Inflammatory macrophage treated with lipopolysaccharide for 4 hours (primary cell): ENCODE results near the gene C11orf71.

ENCODE experiments used
- DNase-seq: peaks from one replicate; pipeline ENCODE4 v3.0.0-alpha.2; 2020

Gene C11orf71, protein sequence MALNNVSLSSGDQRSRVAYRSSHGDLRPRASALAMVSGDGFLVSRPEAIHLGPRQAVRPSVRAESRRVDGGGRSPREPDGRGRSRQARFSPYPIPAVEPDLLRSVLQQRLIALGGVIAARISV

DNA sequence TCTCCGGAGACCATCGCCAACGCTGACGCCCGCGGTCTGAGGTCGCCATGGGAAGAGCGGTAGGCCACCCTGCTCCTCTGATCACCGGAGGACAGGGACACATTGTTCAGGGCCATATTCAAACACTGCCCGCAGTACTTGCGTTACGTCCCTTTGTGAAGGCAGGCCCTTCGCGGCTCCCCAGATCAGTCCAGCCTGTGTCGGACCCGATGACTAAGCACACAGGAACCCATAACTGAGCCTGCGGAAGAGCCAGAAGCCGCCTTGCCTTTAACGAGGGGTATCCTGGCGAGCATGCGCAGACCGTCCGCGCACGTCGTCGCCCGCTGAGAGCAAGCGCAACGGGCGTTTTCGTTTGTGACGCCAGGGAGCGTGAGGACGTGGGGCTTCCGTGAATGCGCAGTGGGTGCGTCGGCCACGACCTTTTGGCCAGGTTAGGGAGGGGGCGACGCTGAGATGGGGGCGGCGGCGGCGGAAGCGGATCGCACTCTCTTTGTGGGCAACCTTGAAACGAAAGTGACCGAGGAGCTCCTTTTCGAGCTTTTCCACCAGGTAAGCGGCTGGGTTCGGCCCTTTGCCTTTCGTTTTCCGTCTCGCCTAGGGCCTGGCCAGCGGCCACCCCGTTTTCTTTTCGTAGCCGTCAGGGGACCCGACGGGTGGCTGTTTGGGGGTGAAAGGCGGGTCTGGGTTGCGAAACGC is at the start of gene C11orf71, which contains the start of gene RBM7:
C11orf71 (minus strand) TSS at position 296 of the 699 bp plus-strand sequence; CDS start at position 116, 180 bp downstream.
RBM7 (plus strand) TSS at position 451 of the 699 bp plus-strand sequence; CDS start at position 457, 6 bp downstream.
- peak; percentile 99 for DNase-seq

DNA sequence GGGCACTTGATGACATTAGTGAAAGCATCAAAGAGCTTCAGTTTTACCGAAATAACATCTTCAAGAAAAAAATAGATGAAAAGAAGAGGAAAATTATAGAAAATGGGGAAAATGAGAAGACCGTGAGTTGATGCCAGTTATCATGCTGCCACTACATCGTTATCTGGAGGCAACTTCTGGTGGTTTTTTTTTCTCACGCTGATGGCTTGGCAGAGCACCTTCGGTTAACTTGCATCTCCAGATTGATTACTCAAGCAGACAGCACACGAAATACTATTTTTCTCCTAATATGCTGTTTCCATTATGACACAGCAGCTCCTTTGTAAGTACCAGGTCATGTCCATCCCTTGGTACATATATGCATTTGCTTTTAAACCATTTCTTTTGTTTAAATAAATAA is 49.5 kb upstream of the C11orf71 start:
- DNase-seq = no peak

DNA sequence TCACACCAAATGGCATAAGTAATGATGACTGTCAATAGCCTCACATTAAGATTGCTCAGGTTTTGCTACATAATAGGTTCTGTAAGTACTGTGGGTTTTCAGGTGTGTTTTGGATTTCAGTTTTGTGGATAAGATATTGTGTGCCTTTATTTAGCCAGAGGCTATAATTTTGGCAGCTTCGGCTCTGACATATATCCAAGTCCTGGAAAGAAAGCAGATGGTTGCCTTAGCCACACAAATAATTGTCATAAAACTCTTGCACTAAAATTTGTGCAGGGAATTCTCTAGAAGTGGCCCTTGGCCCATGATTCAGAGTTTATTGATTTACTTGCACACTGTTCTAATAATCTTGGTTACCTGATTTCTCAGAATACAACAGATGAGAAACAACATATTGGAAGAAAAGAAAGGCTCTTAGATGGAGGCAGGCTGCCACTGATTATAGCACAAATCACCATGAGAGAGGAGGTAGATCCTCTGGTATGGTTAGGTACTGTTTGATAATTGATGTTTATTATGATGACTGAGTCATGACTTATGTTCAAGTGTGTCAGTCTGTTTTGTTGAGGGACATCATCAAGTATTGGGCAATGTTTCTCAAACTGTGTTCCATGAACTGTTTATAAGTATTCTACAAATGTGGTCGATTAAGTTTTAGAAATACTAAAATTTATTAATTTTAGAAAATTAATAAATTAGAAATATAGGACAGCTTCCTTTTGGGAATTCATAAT is 48.6 kb upstream of the C11orf71 start:
- DNase-seq = no peak

DNA sequence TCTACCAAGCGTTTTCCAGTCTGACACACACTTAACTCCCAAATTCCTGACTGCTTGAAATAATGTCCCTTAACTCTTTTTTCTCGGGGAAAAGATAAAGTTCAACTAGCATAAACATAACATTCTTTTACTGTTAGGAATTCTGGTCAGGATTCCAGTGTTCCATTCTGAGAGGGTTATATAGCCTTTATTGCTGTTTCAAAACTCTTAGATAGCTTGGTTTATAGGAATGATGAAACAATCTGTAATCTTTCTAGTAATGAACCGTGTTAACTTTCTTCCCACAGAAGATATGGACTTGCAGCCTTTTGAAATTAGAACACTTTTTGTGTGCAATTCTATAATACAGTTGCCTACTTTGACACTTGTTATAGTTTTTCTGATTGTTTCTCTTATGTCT is 47.6 kb upstream of the C11orf71 start:
- no peak for DNase-seq

DNA sequence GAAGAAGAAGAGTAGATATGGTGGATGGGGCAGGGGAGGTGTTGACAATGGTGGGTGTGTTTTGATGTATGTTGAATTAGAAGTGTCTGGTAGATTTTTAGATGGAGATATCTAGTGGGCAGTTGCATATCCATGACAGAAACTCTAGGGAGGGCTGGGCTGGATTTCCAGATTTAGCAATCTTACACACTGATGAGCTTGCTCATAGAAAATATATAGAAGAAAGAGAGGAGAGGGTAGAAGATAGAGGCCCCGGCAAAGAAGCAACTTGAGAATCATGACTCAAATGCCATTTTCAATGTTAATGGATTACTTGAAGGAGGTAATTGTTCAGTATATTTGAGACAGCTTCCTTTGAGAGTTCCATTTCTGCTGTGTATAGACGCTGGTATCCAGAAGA is 47.1 kb upstream of the C11orf71 start:
- DNase-seq = no peak

DNA sequence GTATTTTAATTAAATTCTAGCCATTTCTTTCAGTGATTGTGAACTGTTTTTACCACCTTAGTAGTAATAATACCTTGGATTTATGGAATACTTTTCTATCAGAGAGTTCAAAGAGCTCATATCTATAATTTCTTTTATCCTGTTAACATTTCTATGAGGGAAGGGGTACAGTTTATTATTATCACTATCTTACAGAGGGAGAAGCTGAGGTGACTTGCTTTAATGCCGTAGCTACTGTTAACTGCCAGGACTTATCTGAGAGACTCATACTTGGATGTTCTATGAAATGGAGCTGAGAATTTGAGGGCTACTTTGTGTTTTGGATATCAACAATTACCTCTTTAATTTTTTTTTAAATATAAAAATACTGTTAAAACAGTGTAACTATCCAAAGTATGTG is 42.2 kb upstream of the C11orf71 start:
- no peak for DNase-seq

DNA sequence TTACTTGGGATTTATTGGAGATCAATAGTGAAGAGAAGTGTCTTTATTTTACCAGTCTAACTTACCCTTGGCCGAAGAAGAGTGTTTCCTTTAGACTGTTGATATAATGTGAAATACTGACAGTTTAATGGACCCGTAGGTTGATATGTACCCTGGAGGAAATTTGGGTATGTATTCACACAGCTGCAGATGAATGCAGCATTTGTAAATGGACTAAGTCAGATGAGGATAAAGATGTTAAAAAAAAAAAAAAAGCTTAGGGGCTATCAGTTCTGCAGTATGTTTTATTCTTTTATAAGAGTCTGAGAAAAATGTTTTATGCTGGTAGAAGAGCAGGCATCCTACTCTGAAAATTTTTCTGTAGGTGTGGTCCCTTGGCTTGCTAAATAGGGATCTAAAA is 41.6 kb upstream of the C11orf71 start:
- no peak for DNase-seq

DNA sequence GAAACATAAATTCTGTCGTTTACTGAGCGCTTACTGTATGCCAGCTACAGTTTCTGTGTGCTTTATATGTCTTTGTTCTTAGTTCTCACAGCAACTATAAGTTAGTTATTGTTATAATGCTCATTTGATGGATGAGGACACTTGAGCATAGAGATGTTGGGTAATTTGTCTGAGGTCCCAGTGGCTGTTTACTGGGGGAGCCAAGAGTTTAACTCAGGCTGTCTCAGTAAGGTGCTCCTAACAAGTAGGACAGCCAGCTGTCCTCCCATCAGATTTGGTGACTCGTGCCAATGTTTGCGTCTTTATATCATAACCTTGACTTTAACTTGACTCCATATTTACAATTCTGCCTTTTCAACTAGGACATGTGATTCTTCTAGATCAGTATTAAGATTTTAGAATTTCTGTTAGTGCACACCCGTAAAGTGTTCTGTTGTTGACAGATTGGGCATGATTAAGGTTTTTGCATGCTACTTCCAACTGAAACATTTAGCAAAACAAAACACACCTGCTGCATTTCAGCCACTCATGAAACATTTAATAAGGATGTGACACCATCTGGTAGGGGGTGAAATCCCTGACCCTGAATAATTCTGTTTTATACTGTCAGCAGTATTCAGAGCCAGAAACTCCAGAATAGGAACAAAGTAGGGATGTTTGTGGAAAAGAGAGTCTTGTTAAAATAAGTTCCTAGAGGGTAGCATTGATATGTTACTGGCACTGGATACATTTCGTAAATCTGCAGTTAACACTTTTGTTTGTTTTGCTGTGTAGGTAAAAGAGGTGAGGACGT is 40.9 kb upstream of the C11orf71 start:
- no peak for DNase-seq

DNA sequence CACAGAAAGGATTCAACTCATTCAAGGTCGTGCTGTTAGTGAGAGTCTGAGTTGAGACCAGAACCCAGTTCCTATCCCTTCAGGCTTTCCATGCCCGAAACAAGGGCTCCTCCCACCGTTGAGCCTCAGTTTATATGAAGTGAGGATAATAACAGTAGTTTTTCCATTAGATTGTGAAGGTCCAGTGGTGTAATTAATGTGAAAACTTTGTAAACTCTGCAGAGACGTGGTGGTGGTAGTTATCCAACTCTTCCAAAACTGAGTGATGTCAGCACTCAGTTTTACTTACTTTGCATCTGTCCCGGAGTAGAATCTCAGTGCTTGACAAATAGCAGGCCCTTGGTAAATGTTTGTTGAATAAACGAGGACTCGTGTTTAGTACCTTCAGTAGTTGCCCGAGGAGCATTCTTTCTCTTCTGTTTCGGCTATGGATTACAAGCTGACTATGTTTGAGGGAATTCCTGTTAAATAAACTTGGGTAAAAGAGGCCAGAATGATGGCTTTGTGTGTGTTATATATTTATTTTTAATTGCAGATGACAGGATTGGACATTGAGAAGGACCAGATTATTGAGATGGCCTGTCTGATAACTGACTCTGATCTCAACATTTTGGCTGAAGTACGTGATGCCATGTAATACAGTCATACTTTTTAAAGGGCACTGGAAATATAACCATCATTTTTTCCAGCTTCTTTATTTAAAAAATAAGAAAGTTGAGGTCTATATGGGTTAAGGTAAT is 40.0 kb upstream of the C11orf71 start:
- DNase-seq = no peak

DNA sequence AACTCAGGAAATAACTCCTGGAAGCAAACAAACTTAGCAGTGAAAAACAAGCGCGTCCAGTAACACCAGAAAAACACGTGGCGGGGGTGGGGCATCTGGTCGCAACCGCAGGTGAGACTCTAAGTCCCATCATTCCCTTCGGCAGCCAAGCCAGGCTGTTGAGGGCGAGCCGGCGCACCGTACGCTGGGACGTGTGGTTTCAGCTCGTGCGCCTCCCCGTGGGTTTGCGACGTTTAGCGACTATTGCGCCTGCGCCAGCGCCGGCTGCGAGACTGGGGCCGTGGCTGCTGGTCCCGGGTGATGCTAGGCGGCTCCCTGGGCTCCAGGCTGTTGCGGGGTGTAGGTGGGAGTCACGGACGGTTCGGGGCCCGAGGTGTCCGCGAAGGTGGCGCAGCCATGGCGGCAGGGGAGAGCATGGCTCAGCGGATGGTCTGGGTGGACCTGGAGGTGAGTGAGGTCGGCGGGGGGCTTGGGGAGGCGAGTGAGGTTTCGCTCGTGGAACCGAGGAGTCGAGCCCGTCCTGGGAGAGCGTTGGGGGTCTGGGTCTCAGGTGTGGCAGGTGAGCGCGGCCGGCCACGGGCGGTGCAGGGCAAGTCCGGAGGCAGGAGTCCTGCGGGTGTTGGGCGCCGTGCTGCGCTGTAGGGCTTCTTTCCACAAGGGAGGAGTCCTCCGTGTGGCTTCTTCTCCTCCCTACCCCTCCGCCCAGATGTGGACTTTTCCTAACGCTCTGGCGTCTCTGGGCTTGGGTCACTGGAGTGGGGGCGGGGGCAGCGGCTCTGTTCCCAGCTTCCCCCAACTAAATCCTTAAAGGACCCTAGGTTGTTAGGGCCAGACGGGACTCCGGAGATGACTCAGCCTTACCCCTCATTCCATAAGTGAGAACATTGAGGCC is 39.2 kb upstream of the C11orf71 start, which contains the start of gene REXO2:
REXO2 (plus strand) TSS at position 239 of the 892 bp plus-strand sequence; CDS start at position 301, 62 bp downstream.
- DNase-seq = peak; percentile 91

DNA sequence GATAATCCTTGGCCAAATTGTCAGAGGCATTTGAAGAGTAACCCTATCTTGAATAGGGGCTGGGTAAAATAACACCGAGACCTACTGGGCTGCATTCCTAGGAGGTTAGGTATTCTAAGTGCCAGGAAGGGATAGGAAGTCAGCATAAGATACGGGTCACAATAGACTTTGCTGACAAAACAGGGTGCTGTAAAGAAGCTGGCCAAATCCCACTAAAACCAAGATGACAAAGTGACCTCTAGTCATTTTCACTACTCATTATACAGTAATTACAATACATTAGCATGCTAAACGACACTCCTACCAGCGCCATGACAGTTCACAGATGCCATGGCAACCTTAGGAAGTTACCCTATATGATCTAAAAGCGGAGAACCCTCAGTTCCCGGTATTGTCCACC is 38.0 kb upstream of the C11orf71 start:
- DNase-seq = no peak

DNA sequence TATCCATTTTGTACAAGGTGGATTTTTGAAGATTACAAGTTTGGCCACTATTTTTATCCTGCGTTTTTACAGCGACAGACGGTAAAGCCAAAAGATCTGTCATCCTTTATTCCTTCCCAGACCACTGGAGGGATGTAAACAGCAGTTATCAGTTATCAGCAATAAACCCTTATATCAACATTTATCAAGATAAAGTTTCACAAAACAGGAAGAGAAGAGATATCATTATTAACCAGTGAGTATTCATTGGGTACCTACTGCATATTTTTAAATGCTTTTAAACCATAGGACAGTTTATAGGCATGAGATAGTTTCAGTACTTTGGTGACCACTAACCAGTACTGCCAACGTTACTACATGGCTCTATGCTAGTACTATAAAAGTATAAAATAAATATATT is 33.1 kb upstream of the C11orf71 start:
- DNase-seq = no peak

DNA sequence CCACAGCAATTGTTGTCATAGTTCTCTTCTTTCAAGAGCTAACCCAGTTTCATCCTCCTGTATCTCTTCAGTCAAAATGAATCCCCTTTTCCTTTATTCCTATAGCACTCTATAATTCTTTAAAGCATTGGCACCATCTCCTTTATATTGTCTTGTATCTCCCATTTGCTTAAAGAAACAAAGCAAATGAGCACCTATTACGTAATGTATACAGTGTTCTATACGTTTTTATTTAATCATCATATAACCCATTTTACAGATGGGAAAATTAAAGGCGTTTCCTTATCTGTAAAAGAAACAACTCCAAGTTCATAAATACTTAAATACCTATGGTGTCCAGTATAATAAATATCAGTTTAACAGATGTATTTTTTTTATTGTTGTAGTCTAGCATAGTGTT is 32.6 kb upstream of the C11orf71 start:
- no peak for DNase-seq

DNA sequence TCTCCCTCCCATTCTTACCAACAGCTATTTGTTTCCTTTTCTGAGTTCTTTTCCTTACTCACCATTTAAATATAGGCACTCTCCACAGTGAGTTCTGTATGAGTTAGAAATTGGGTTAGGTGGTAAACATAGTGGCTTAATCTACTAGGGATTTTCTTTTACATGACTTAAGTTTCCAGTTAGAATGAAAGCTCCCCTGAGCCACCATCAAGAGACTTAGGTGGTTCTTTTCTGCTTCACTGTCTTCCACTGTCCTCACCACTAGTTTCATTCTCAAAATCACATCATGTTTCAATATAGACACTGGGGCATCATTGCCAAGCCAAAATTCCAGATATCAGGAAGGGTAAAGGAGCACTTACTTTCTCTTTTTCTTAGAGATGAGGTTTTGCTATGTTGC is 30.0 kb upstream of the C11orf71 start:
- no peak for DNase-seq

DNA sequence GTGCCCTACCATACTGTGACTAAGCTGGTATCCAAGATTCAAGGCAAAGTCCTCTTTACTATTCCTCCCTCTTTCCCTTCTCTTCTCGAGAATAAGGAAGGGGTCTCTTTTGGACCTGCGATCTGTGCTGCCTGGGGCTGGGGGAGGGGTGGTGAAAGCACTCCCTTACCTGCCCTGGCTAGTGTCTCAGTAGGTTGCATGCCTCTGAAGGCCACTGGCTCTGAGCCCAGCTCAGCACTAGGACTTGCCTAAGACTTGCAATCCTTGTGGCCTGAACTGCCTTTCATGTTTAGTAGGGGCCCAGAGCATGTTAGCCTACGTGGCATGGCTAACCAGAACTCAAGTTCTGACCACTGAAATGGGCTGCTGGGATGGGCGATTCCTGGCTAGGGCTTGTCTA is 26.0 kb upstream of the C11orf71 start:
- DNase-seq = no peak

DNA sequence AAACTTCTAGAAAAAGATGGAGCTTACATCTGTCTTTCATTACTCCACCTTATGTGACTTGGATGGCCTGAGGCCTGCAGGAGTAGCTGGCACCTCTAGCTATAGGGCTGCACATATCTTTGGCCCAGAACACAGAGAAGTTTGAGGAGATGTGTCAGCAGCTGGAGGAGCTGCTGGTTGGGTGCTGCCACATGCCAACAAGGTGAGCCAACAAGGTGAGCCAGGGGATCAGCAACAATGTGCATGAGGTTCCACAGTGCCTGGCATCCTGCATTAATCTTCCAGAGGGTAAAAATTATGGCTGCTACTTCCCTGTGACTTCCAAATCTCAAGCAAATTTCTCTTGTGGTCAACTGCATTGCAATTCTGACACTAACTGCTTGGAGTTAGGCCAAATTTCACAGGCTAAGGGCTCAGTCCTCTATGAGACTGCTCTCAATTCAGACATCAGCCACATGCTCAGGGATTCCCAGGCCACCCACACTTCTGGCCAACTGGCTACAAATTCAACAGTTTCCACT is 16.2 kb upstream of the C11orf71 start:
- no peak for DNase-seq

DNA sequence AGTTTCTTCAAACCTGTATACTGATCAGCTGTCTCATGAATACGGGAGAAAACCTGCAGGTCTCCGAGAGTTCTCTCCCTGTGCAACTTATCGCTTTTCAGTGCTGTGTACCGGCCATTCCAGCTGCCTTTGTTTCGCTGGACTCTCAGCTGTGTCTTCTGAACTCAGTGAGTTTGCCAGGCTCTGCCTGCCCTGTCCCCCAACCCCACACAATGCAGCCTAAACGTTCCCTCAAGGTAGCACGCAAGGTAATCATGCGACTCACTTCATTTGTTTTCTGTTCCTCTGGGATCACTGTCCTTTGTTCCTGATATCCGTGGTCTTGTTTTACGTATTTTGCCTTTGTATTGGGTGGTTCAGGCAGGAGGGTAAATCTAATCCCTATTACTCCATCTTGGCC is 13.6 kb upstream of the C11orf71 start:
- DNase-seq = no peak

DNA sequence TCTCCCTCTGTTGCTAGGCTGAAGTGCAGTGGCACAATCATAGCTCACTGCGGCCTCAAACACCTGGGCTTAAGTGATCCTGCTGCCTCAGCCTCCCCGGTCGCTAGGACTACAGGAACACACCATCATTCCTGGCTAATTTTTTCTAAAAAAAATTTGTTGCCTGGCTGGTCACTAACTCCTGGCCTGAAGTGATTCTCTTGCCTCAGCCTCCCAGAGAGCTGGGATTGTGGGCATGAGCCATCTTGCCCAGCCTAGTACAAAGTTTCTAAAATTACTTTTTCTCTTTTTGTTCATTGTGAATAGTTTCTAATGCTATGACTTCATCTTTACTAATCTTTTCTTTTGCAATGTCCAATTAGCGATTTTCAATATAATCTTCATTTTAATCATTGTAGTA is 12.6 kb upstream of the C11orf71 start:
- no peak for DNase-seq

DNA sequence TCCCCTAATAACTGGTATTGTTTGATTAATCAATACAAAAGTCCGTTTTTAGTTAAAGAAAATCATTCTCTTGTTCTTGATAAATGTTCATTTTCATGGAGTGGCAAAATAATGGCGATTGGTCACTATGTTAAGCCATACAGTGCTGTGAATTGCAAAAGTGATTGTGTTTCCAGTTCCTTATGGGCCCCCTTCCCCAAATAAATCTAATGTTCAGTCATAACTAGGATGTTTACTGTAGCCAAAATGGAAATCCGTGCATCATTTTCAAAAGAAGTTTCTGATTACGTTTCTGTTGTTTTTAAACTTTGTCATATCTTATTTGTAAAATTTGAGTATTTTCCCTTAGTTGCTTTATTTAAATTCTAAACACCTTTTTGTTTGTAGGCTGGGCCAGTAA is 1.0 kb upstream of the C11orf71 start:
- peak; percentile 60 for DNase-seq

DNA sequence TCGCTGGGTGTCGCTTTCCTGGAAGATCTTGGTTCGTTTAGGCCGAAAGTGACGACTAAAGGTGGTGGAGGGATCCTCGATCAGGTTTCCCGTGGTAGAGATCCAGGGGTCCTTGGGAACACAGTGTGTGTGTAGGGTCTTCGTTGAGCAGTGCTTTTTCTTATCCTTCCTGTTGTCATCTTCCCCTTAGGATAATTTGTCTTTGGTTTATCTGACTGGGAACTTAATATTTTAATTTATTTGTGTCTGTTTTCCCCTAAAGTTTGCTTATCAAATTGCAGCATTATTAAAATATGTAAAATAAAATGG is 558 bp upstream of the C11orf71 start:
- no peak for DNase-seq

DNA sequence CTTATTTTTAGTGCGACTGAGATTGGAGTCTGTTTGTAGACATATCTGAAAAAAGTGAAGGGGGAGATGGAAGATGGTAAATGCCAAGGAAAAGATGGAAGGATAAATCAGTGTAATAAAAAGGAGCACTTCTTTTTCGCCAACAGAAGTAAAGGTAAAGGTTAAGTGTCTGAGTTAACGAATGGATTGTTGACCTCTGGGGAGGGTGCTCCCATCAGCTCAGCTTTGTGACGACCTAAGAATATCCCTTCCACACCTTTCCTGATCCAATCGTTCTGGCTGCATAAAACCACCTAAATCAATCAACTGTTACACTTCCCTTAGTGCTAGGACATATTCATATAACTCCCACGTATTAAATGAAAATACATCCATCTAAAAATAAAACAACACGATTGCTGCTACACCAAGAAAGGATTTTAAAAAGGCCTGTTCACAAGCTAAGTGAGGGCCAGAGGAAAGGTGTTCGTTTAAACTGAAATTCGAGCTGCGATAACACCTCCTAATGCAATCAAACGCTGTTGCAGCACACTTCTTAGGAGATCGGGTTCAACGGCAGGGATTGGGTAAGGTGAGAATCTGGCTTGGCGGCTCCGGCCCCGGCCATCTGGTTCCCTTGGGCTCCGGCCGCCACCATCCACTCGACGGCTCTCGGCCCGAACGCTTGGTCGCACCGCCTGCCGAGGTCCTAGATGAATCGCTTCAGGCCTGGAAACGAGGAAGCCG is 658 bp downstream of the C11orf71 start:
- DNase-seq = no peak
